IPS-18a (cell line): ENCODE results near the gene VPS54.
"Not testable (repeated sequence)": the region's sequence is repeated elsewhere in the genome, so short reads cannot be mapped to it uniquely, and the experiment has no call there.

Experiments
- H3K27ac ChIP-seq: one replicate; pipeline ENCODE4 v1.5.1; 2013; ENCODE audit warnings: low read length
- H3K27me3 ChIP-seq: one replicate; pipeline ENCODE4 v1.6.1; 2013; ENCODE audit warnings: mild to moderate bottlenecking, low read length; ENCODE audit not compliant: control insufficient read depth, insufficient read depth
- H3K36me3 ChIP-seq: one replicate; pipeline ENCODE4 v1.6.1; 2013; ENCODE audit warnings: low read depth, low read length; ENCODE audit not compliant: control insufficient read depth
- H3K4me1 ChIP-seq: one replicate; pipeline ENCODE4 v1.6.1; 2013; ENCODE audit warnings: low read depth, low read length; ENCODE audit not compliant: control insufficient read depth
- H3K4me3 ChIP-seq: one replicate; pipeline ENCODE4 v1.5.1; 2013; ENCODE audit warnings: low read length
- H3K9ac ChIP-seq: one replicate; pipeline ENCODE4 v1.6.1; 2013; ENCODE audit warnings: mild to moderate bottlenecking, low read length, moderate library complexity
- H3K9me3 ChIP-seq: one replicate; pipeline ENCODE4 v1.6.1; 2013; ENCODE audit warnings: low read depth, low read length; ENCODE audit not compliant: control insufficient read depth

Gene VPS54

GRCh38 chr2:63990072-63990471 is 29.2 kb downstream of the VPS54 start:
- no peaks in the 10 kb centered on the region for H3K9me3 ChIP-seq

GRCh38 chr2:63988842-63989436 is 30.3 kb downstream of the VPS54 start:
- H3K4me1 ChIP-seq, H3K4me3 ChIP-seq, H3K36me3 ChIP-seq, H3K27ac ChIP-seq, H3K27me3 ChIP-seq, H3K9ac ChIP-seq, H3K9me3 ChIP-seq: not testable (repeated sequence)

More at GRCh38 chr2:63990072-63990471, 29.2 kb downstream of the VPS54 start:
- Histone ChIP-seq H3K4me1 (peaks cover 2% of the 10 kb centered on the region), H3K27me3 (no peaks in the 10 kb centered on the region), H3K27ac (no peak overlapping the region), H3K36me3 (no peaks in the 10 kb centered on the region), H3K4me3 (no peak overlapping the region), H3K9ac (no peak overlapping the region)

- H3K27ac ChIP-seq, result no peak overlapping the region
- no peaks in the 10 kb centered on the region for H3K4me1 ChIP-seq
- H3K36me3 ChIP-seq, result peaks cover 4% of the 10 kb centered on the region
- H3K4me3 ChIP-seq, result no peak overlapping the region
- H3K27me3 ChIP-seq, result no peaks in the 10 kb centered on the region
- H3K9me3 ChIP-seq, result no peaks in the 10 kb centered on the region
- H3K9ac ChIP-seq, result no peak overlapping the region
These were observed 34.4 kb downstream of the VPS54 start for GRCh38 chr2:63984606-63985359.

GRCh38 chr2:63983986-63984605 is 35.1 kb downstream of the VPS54 start:
- Histone ChIP-seq H3K4me3 (no peak overlapping the region), H3K9me3 (no peaks in the 10 kb centered on the region), H3K27ac (no peak overlapping the region), H3K36me3 (peaks cover 4% of the 10 kb centered on the region), H3K9ac (no peak overlapping the region), H3K27me3 (no peaks in the 10 kb centered on the region), H3K4me1 (no peaks in the 10 kb centered on the region)

- H3K27ac ChIP-seq, result no peak overlapping the region
- H3K27me3 ChIP-seq, result no peaks in the 10 kb centered on the region
- H3K9me3 ChIP-seq, result no peaks in the 10 kb centered on the region
- no peaks in the 10 kb centered on the region for H3K4me1 ChIP-seq
- H3K9ac ChIP-seq, result no peak overlapping the region
- H3K4me3 ChIP-seq, result no peak overlapping the region
- peaks cover 4% of the 10 kb centered on the region for H3K36me3 ChIP-seq
These were observed 36.9 kb downstream of the VPS54 start for GRCh38 chr2:63982335-63982734.

GRCh38 chr2:63981702-63982103 is 37.5 kb downstream of the VPS54 start:
- Histone ChIP-seq H3K9ac (no peak overlapping the region), H3K27me3 (no peaks in the 10 kb centered on the region), H3K9me3 (no peaks in the 10 kb centered on the region), H3K36me3 (peaks cover 4% of the 10 kb centered on the region), H3K4me3 (no peak overlapping the region), H3K4me1 (no peaks in the 10 kb centered on the region), H3K27ac (no peak overlapping the region)

GRCh38 chr2:63980794-63981193 is 38.4 kb downstream of the VPS54 start:
- Histone ChIP-seq H3K9ac (no peak overlapping the region), H3K27me3 (no peaks in the 10 kb centered on the region), H3K4me3 (no peak overlapping the region), H3K9me3 (no peaks in the 10 kb centered on the region), H3K4me1 (no peaks in the 10 kb centered on the region), H3K27ac (no peak overlapping the region), H3K36me3 (peaks cover 4% of the 10 kb centered on the region)

GRCh38 chr2:63977904-63978303 is 41.3 kb downstream of the VPS54 start:
- no peaks in the 10 kb centered on the region for H3K9me3 ChIP-seq
- H3K4me3 ChIP-seq, result no peak overlapping the region
- peaks cover 4% of the 10 kb centered on the region for H3K36me3 ChIP-seq
- H3K27me3 ChIP-seq, result no peaks in the 10 kb centered on the region
- H3K9ac ChIP-seq, result no peak overlapping the region
- H3K4me1 ChIP-seq, result no peaks in the 10 kb centered on the region
- no peak overlapping the region for H3K27ac ChIP-seq

- Histone ChIP-seq H3K27ac (no peak overlapping the region), H3K9ac (no peak overlapping the region), H3K4me3 (no peak overlapping the region), H3K27me3 (no peaks in the 10 kb centered on the region), H3K9me3 (no peaks in the 10 kb centered on the region), H3K4me1 (no peaks in the 10 kb centered on the region), H3K36me3 (peaks cover 13% of the 10 kb centered on the region)
These were observed 43.1 kb downstream of the VPS54 start for GRCh38 chr2:63976125-63976510.

GRCh38 chr2:63975437-63976124 is 43.6 kb downstream of the VPS54 start:
- peaks cover 12% of the 10 kb centered on the region for H3K36me3 ChIP-seq
- no peak overlapping the region for H3K4me3 ChIP-seq
- no peaks in the 10 kb centered on the region for H3K27me3 ChIP-seq
- no peaks in the 10 kb centered on the region for H3K4me1 ChIP-seq
- H3K9ac ChIP-seq, result no peak overlapping the region
- no peak overlapping the region for H3K27ac ChIP-seq
- no peaks in the 10 kb centered on the region for H3K9me3 ChIP-seq

GRCh38 chr2:63975036-63975435 is 44.2 kb downstream of the VPS54 start:
- not testable (repeated sequence) for H3K4me1 ChIP-seq, H3K9ac ChIP-seq, H3K9me3 ChIP-seq, H3K27ac ChIP-seq, H3K4me3 ChIP-seq, H3K27me3 ChIP-seq
- H3K36me3 ChIP-seq, result peaks cover 12% of the 10 kb centered on the region
